ENCODE results near the gene PSMB8.

Gene PSMB8

DNA sequence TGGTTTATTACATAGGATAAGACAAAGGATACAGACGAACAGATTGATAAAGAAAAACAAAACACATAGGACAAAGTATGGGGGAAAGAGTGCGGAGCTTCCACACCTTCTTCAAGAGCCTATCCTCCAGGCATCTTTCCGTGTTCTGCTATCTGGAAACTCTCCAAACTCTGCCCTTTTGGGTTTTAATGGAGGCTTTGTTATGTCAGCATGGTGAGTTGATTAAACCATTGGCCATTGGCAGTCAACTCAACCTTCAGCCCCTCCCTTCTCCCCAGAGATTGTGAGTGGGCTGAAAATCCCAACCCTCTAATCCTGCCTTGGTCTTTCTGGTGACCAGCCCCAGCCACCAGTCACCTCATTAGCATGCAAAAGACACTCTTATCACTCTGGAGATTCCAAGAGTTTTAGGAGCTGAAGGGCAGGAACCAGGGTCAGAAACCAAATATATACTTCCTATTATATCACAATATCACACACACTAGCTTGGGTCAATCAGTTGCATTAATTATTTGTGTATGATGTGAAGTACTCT is 50.9 kb downstream of the PSMB8 start:
- H2AFZ ChIP-seq (ENCODE audit: low read depth, low read length): no peak overlapping the region
- no peak overlapping the region for H3K4me3 ChIP-seq (ENCODE audit: low read length)
- H3K36me3 ChIP-seq (ENCODE audit: insufficient read depth, low read length): no peaks in the 10 kb centered on the region
- no peaks in the 10 kb centered on the region for H3K9me3 ChIP-seq (ENCODE audit: low read length)
- no peaks in the 10 kb centered on the region for H3K4me1 ChIP-seq (ENCODE audit: insufficient read depth, low read length)
- peaks cover 25% of the 10 kb centered on the region for H3K27me3 ChIP-seq (ENCODE audit: insufficient read depth, low read length)

All from neuron (in vitro differentiated cells).